ENCODE data around the gene POLR2E.

DNA sequence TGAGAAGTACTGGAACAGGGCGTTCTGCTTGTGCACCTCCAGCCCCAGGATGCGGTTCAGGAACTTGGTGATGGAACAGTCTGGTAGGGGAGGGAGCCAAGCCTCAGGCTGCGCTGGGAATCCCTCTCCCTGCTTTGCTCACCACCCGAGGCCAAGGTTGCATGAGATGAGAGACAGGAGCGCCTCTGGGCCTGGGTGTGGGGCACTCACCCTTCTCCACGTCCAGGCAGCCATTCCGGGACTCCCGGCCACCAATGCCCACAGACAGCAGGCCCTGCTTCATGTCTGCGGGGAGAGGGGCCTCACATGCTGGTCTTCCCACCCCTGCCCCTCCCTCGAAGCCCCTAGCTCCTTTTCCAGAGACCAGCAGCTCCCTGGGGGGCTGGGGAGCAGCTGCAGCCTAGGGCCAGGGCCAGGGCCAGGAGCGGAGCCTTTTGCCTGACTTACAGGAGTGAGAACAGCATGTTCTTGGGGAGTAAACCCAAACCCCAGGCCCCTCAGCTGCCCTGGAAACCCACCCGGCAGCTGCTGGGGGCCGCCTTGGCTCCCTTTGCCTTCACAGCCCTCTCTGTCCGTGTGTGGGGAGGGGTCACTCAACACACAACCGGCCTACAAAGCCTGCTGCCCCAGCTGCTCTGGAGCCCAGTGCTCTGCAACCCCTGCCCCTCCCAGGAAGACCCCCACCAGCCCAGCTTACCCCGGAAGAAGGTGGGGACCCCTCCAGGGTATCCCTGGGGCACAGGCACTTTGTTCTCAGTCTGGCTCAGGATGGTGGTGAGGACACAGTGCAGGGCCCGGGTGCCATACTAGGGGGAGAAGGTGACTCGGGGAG is 15.8 kb upstream of the POLR2E start:
- no peak for TF ChIP-seq POLR2A (IDR thresholded peaks at IDR 0.05)
- TF ChIP-seq, protein P1, sequence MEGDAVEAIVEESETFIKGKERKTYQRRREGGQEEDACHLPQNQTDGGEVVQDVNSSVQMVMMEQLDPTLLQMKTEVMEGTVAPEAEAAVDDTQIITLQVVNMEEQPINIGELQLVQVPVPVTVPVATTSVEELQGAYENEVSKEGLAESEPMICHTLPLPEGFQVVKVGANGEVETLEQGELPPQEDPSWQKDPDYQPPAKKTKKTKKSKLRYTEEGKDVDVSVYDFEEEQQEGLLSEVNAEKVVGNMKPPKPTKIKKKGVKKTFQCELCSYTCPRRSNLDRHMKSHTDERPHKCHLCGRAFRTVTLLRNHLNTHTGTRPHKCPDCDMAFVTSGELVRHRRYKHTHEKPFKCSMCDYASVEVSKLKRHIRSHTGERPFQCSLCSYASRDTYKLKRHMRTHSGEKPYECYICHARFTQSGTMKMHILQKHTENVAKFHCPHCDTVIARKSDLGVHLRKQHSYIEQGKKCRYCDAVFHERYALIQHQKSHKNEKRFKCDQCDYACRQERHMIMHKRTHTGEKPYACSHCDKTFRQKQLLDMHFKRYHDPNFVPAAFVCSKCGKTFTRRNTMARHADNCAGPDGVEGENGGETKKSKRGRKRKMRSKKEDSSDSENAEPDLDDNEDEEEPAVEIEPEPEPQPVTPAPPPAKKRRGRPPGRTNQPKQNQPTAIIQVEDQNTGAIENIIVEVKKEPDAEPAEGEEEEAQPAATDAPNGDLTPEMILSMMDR (IDR thresholded peaks at IDR 0.05 in 4 of 5, conservative IDR thresholded peaks at IDR 0.05 in 1 of 5), result no peak
